Bronchial epithelial cell (primary cell): ENCODE measurements around the gene MYOD1. TPM values are rescaled to one million over a fixed set of nuclear protein-coding genes. Genes with fewer than 3 reads are reported as not detected.

Source experiments
- DNase-seq: peaks from one replicate; pipeline ENCODE4 v3.0.0-alpha.2; 2010; ENCODE audit warnings: low read depth
- FAIRE-seq: peaks from 2 replicates; lab custom pipeline; 2011; peaks lifted over from hg19 to GRCh38; lab: Jason Lieb, UNC
- H3K27me3 ChIP-seq: 2 replicates; pipeline ENCODE4 v1.5.1; 2011; ENCODE audit warnings: low read length; ENCODE audit not compliant: control insufficient read depth, insufficient read depth
- H3K36me3 ChIP-seq: 2 replicates; pipeline ENCODE4 v1.5.1; 2011; ENCODE audit warnings: low read length; ENCODE audit not compliant: control insufficient read depth, insufficient read depth
- H3K4me3 ChIP-seq: 2 replicates; pipeline ENCODE4 v1.5.1; 2011; ENCODE audit warnings: mild to moderate bottlenecking, low read depth, low read length, control low read depth
- CTCF ChIP-seq: IDR thresholded peaks from 2 replicates; pipeline ENCODE4 v1.5.1; 2011; ENCODE audit warnings: mild to moderate bottlenecking, moderate library complexity, low read length, control low read depth, inconsistent platforms; ENCODE audit not compliant: insufficient read depth, severe bottlenecking
- total RNA-seq: library from RNA; depleted of rRNA; stranded (reverse); fragments of >200 nt; gene quantifications from 2 replicates; pipeline ENCODE4 v1.2.1, GENCODE V29; 2014

Gene MYOD1
- total RNA-seq, 1 donor from 2014 or later: not detected

GRCh38 chr11:17697175-17697949, 22.0 kb upstream of the MYOD1 start:
- DNase-seq (no peak), FAIRE-seq (peak; percentile 76)
- TF ChIP-seq CTCF: no peak
- no peak overlapping the region for H3K4me3 ChIP-seq
- no peaks in the 10 kb centered on the region for H3K36me3 ChIP-seq
- peaks cover 26% of the 10 kb centered on the region for H3K27me3 ChIP-seq

GRCh38 chr11:17699147-17700114, 19.9 kb upstream of the MYOD1 start:
- FAIRE-seq: no peak
- H3K27me3 ChIP-seq: peaks cover 24% of the 10 kb centered on the region
- DNase-seq: peak; percentile 16
- H3K36me3 ChIP-seq: no peaks in the 10 kb centered on the region
- H3K4me3 ChIP-seq: no peak overlapping the region
- no peak for TF ChIP-seq CTCF

- no peak for FAIRE-seq
- no peak overlapping the region for H3K4me3 ChIP-seq
- no peak for TF ChIP-seq CTCF
- H3K27me3 ChIP-seq: peaks cover 13% of the 10 kb centered on the region
- no peaks in the 10 kb centered on the region for H3K36me3 ChIP-seq
- peak; percentile 88 for DNase-seq
Measured at GRCh38 chr11:17700991-17701390, 18.4 kb upstream of the MYOD1 start.

GRCh38 chr11:17702876-17703275, 16.5 kb upstream of the MYOD1 start:
- Histone ChIP-seq H3K36me3 (no peaks in the 10 kb centered on the region), H3K4me3 (no peak overlapping the region), H3K27me3 (no peaks in the 10 kb centered on the region)
- no peak for TF ChIP-seq CTCF
- no peak for FAIRE-seq
- no peak for DNase-seq

- H3K27me3 ChIP-seq: no peaks in the 10 kb centered on the region
Measured at GRCh38 chr11:17703951-17704350, 15.4 kb upstream of the MYOD1 start.

More at GRCh38 chr11:17703951-17704350, 15.4 kb upstream of the MYOD1 start:
- TF ChIP-seq CTCF: no peak
- Histone ChIP-seq H3K36me3 (no peaks in the 10 kb centered on the region), H3K4me3 (no peak overlapping the region)
- peak; percentile 19 for DNase-seq
- FAIRE-seq: no peak
